Measurements from ENCODE around the gene BMI1.

BMI1 gene

GRCh38 chr10:22324413-22324812 is 3.5 kb downstream of the BMI1 start:
- DNase-seq (ENCODE audit: insufficient read length, low spot score) = no peak
- TF ChIP-seq POLR2A (IDR thresholded peaks at IDR 0.05; ENCODE audit: low read depth, low read length) = no peak
- FAIRE-seq = no peak

- peak; percentile 61 for FAIRE-seq
- no peak for DNase-seq (ENCODE audit: insufficient read length, low spot score)
- TF ChIP-seq POLR2A (IDR thresholded peaks at IDR 0.05; ENCODE audit: low read depth, low read length) = no peak
Observed at GRCh38 chr10:22324893-22325271, 4.0 kb downstream of the BMI1 start.

- DNase-seq (ENCODE audit: insufficient read length, low spot score) (peak; percentile 93), FAIRE-seq (no peak)
- TF ChIP-seq POLR2A (IDR thresholded peaks at IDR 0.05; ENCODE audit: low read depth, low read length) = peak; percentile 45
Observed at GRCh38 chr10:22325272-22326144, 4.6 kb downstream of the BMI1 start.

- DNase-seq (ENCODE audit: insufficient read length, low spot score) = no peak
- no peak for TF ChIP-seq POLR2A (IDR thresholded peaks at IDR 0.05; ENCODE audit: low read depth, low read length)
- FAIRE-seq = peak; percentile 78
Observed at GRCh38 chr10:22326145-22326702, 5.3 kb downstream of the BMI1 start.

- no peak for TF ChIP-seq POLR2A (IDR thresholded peaks at IDR 0.05; ENCODE audit: low read depth, low read length)
- no peak for DNase-seq (ENCODE audit: insufficient read length, low spot score)
- FAIRE-seq = no peak
Observed at GRCh38 chr10:22329150-22329549, 8.3 kb downstream of the BMI1 start.

GRCh38 chr10:22332116-22332692 is 11.3 kb downstream of the BMI1 start:
- no peak for DNase-seq (ENCODE audit: insufficient read length, low spot score)
- FAIRE-seq = no peak
- TF ChIP-seq POLR2A (IDR thresholded peaks at IDR 0.05; ENCODE audit: low read depth, low read length) = no peak

- no peak for TF ChIP-seq POLR2A (IDR thresholded peaks at IDR 0.05; ENCODE audit: low read depth, low read length)
- FAIRE-seq (no peak), DNase-seq (ENCODE audit: insufficient read length, low spot score) (no peak)
Observed at GRCh38 chr10:22333167-22333974, 12.5 kb downstream of the BMI1 start.

- no peak for DNase-seq (ENCODE audit: insufficient read length, low spot score)
- TF ChIP-seq POLR2A (IDR thresholded peaks at IDR 0.05; ENCODE audit: low read depth, low read length) = no peak
- FAIRE-seq = no peak
Observed at GRCh38 chr10:22333975-22334282, 13.0 kb downstream of the BMI1 start.

- no peak for FAIRE-seq
Observed at GRCh38 chr10:22334414-22335172, 13.7 kb downstream of the BMI1 start.

GRCh38 chr10:22335173-22335933 is 14.5 kb downstream of the BMI1 start:
- no peak for FAIRE-seq
- TF ChIP-seq POLR2A (IDR thresholded peaks at IDR 0.05; ENCODE audit: low read depth, low read length) = no peak
- DNase-seq (ENCODE audit: insufficient read length, low spot score) = no peak

More at GRCh38 chr10:22334414-22335172, 13.7 kb downstream of the BMI1 start:
- DNase-seq (ENCODE audit: insufficient read length, low spot score) = no peak
- no peak for TF ChIP-seq POLR2A (IDR thresholded peaks at IDR 0.05; ENCODE audit: low read depth, low read length)

- FAIRE-seq = no peak
- no peak for TF ChIP-seq POLR2A (IDR thresholded peaks at IDR 0.05; ENCODE audit: low read depth, low read length)
- no peak for DNase-seq (ENCODE audit: insufficient read length, low spot score)
Observed at GRCh38 chr10:22338185-22338900, 17.4 kb downstream of the BMI1 start.

- no peak for FAIRE-seq
Observed at GRCh38 chr10:22338931-22339330, 18.0 kb downstream of the BMI1 start.

More at GRCh38 chr10:22338931-22339330, 18.0 kb downstream of the BMI1 start:
- TF ChIP-seq POLR2A (IDR thresholded peaks at IDR 0.05; ENCODE audit: low read depth, low read length) = no peak
- no peak for DNase-seq (ENCODE audit: insufficient read length, low spot score)
